H7 (cell line): ENCODE data around the gene TMEM190. TPM values are rescaled to one million over a fixed set of nuclear protein-coding genes. Genes with fewer than 3 reads are reported as not detected.
A peak's percentile ranks its signal among the peaks of the same experiment; 100 is the strongest.
"Not testable (repeated sequence)": the region's sequence is repeated elsewhere in the genome, so short reads cannot be mapped to it uniquely, and the experiment has no call there.

ENCODE experiments used
- DNase-seq: peaks from one replicate; pipeline ENCODE4 v3.0.0; 2012
- H3K27me3 ChIP-seq: 2 replicates; pipeline ENCODE4 v1.6.0; 2011; ENCODE audit warnings: mild to moderate bottlenecking, low read length; ENCODE audit not compliant: control insufficient read depth, insufficient read depth
- H3K36me3 ChIP-seq: replicated peaks from 2 replicates; pipeline ENCODE4 v1.5.1; 2011; ENCODE audit warnings: low read length; ENCODE audit not compliant: control insufficient read depth, insufficient read depth
- H3K4me3 ChIP-seq: 2 replicates; pipeline ENCODE4 v1.5.1; 2011; ENCODE audit warnings: low read depth, mild to moderate bottlenecking, control low read depth, low read length, moderate library complexity; ENCODE audit not compliant: insufficient read depth
- total RNA-seq: library from RNA; depleted of rRNA; stranded (reverse); fragments of >200 nt; shearing (Covaris generic); gene quantifications from 2 replicates; pipeline ENCODE4 v1.2.3, GENCODE V29; 2014

The TMEM190 gene
- total RNA-seq, 1 experiment from 2014 or later, result not detected

GRCh38 chr19:55387736-55388497 is 11.3 kb downstream of the TMEM190 start:
- no peak overlapping the region for H3K4me3 ChIP-seq
- H3K36me3 ChIP-seq, result peaks cover 28% of the 10 kb centered on the region
- H3K27me3 ChIP-seq, result peaks cover 7% of the 10 kb centered on the region; the same call in 1 of the 2 replicates
- DNase-seq, result peak; percentile 38

GRCh38 chr19:55389386-55390317 is 13.0 kb downstream of the TMEM190 start:
- peaks cover 28% of the 10 kb centered on the region for H3K36me3 ChIP-seq
- peak; percentile 36 for DNase-seq
- H3K4me3 ChIP-seq, result no peak overlapping the region
- no peaks in the 10 kb centered on the region; the same call in 1 of the 2 replicates for H3K27me3 ChIP-seq

GRCh38 chr19:55390461-55390880 is 13.8 kb downstream of the TMEM190 start:
- peak; percentile 65 for DNase-seq
- peaks cover 28% of the 10 kb centered on the region for H3K36me3 ChIP-seq
- H3K27me3 ChIP-seq, result no peaks in the 10 kb centered on the region
- no peak overlapping the region for H3K4me3 ChIP-seq

- H3K4me3 ChIP-seq, result no peak overlapping the region
- DNase-seq, result peak; percentile 36
- no peaks in the 10 kb centered on the region for H3K27me3 ChIP-seq
- peaks cover 28% of the 10 kb centered on the region for H3K36me3 ChIP-seq
Observed at GRCh38 chr19:55391191-55391670, 14.6 kb downstream of the TMEM190 start.

GRCh38 chr19:55391702-55392615 is 15.3 kb downstream of the TMEM190 start:
- DNase-seq, result peak; percentile 53
- Histone ChIP-seq H3K4me3 (no peak overlapping the region), H3K36me3 (peaks cover 24% of the 10 kb centered on the region), H3K27me3 (no peaks in the 10 kb centered on the region)

DNA sequence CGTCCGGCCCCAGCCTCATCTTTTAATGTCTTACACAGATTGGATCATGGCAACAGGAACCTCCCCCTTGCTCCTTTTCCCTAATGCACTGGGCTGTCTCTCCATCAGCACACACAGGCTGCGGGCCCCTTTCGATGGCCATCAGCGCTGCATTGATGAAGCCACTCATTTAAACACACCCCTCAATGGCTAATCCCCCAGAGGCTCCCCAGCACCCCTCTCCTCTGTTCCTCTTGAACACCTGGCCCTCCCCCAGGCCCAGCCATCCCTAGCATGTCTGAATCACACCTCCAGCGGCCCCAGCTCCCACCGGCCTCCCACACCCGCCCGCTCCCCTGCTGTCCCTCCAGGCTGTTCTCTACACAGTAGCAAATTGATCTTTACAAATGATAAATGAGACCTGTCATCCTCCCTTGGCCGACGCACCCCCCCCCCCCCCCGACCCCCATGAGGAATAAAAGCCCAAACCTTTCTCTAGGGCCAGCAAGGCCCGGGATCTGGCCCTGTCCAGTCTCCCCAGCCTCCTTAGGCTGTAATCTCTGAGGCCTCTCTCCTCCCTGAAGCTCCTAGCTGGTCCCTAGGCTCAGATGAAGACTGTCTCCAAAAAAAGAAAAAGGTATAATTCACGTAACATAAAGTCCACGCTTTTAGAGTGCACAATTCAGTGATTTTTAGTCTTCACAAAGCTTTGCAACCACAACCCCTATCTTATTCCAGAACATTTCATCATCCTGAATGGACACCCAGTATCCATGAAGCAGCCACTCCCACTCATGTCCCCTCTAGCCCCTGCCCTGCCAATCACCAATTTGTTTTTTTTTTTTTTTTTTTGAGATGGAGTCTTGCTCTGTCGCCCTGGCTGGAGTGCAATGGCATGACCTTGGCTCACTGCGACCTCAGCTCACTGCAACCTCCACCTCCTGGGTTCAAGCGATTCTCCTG is 16.5 kb downstream of the TMEM190 start:
- H3K27me3 ChIP-seq, result no peaks in the 10 kb centered on the region
- DNase-seq, result peak; percentile 83
- H3K36me3 ChIP-seq, result peaks cover 12% of the 10 kb centered on the region
- H3K4me3 ChIP-seq, result no peak overlapping the region

DNA sequence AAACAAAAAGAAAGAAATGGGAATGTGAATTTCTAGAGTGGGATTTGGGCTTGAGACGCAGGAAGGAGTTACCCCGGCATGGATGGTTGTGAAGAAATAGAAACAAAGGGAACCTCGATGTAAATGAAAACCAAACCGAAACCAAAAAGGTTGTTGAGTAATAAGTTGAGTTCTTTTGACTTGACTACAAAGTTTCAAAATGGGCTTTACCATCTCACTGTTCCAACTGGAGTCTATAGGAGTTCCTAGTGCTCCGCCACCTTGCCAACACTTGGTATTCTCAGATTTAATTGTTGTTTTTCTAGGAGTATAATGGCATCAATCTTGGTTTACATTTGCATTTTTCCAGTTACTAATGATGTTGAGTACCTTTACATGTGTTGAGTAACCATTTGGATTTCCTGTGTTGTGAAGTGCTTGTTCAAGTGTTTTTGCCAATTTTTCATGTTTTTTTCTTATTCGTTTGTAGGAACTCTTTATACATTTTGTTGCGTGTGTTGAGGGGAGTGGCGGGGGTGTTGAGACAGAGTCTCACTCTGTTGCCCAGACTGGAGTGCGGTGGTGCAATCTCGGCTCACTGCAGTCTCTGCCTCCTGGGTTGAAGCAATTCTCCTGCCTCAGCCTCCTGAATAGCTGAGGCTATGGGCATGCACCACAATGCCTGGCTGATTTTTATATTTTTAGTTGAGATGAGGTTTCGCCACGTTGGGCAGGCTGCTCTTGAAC is 21.7 kb downstream of the TMEM190 start:
- no peak for DNase-seq
- Histone ChIP-seq H3K27me3 (no peaks in the 10 kb centered on the region), H3K4me3 (no peak overlapping the region), H3K36me3 (peaks cover 22% of the 10 kb centered on the region)

DNA sequence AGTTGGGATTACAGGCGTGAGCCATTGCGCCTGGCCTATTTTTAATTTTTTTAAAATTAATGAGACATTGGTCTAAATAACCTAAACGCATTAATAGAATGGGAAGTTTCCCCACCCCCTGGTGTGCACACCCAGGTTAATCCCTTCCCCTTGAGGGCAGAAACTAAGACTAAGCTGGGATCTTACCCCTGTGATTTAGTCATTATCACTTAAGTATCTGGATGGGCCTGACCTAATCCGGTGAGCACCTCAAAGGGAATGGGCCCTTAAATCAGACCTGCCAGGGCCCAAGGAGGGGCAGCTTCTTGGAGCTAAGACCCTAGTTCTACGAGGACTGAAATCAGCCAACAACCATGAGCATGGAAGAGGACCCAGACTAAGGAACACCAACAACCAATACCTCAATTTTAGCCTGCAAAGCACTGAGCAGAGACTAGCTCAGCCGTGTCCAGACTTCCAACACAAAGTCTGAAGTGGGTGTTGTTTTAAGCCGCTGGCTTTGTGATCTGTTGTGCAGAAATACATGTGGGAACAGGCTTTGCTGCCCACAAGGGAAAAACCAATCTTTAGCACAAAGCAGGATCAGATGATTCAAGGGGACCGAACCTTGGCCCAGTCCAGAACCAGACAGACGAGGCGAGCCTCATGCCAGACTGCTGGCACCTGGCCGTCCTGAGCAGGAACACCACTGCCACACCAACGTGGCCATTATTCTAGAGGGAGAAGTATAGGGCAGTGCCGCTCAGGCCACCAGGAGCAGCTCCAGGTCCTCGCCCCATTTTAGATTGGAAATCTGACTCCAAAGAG is 23.9 kb downstream of the TMEM190 start:
- peak; percentile 43 for DNase-seq
- no peaks in the 10 kb centered on the region for H3K27me3 ChIP-seq
- peaks cover 35% of the 10 kb centered on the region for H3K36me3 ChIP-seq

GRCh38 chr19:55401390-55401789 is 24.8 kb downstream of the TMEM190 start:
- H3K36me3 ChIP-seq, result peaks cover 44% of the 10 kb centered on the region
- not testable (repeated sequence) for H3K4me3 ChIP-seq, DNase-seq, H3K27me3 ChIP-seq

More for the DNA sequence above, 23.9 kb downstream of the TMEM190 start:
- no peak overlapping the region for H3K4me3 ChIP-seq

DNA sequence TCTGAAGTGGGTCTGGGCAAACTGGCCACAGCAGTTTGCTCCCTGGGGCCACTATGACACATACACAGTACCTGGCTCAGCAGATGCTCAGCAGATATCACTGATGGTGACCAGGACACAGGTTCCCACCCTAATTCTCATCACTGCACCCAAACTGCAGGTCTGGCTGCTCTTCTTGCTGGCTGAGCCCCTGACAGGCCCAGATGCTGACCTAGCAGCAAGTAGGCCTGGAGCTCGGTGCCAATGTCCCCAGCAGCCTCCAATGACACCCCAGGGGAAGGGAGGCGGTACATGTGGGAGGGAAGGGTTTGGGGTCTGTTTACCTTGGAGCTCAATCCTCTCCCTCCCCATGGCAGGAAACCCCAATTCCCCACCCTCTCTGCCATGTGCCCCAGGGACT is 25.9 kb downstream of the TMEM190 start:
- Histone ChIP-seq H3K4me3 (no peak overlapping the region), H3K36me3 (peaks cover 48% of the 10 kb centered on the region), H3K27me3 (no peaks in the 10 kb centered on the region)
- no peak for DNase-seq

GRCh38 chr19:55405638-55406037 is 29.0 kb downstream of the TMEM190 start:
- 0 out of 2 replicates have a peak overlapping the region, but pooled peaks have one; percentile 96 for H3K4me3 ChIP-seq
- peaks cover 47% of the 10 kb centered on the region for H3K36me3 ChIP-seq

More at GRCh38 chr19:55405638-55406037, 29.0 kb downstream of the TMEM190 start:
- H3K27me3 ChIP-seq, result no peaks in the 10 kb centered on the region
- DNase-seq, result no peak
